Mammary epithelial cell (primary cell): ENCODE measurements around the gene SPOUT1.

ENCODE experiments used
- CTCF ChIP-seq, 2 donors: IDR thresholded peaks in 1 of 2; conservative IDR thresholded peaks in 1 of 2; 2 replicates each; pipeline ENCODE4 v1.5.1; 2011 to 2012; ENCODE audit warnings: inconsistent platforms in 2 of 2, low read length in 2 of 2, mild to moderate bottlenecking in 2 of 2, control low read depth in 1 of 2, low read depth in 1 of 2; ENCODE audit not compliant: insufficient read depth in 1 of 2; ENCODE audit errors: extremely low read depth in 1 of 2
- EZH2 ChIP-seq: IDR thresholded peaks from 2 replicates; pipeline ENCODE4 v1.6.1; 2012; ENCODE audit warnings: low read length, inconsistent platforms, borderline replicate concordance

DNA sequence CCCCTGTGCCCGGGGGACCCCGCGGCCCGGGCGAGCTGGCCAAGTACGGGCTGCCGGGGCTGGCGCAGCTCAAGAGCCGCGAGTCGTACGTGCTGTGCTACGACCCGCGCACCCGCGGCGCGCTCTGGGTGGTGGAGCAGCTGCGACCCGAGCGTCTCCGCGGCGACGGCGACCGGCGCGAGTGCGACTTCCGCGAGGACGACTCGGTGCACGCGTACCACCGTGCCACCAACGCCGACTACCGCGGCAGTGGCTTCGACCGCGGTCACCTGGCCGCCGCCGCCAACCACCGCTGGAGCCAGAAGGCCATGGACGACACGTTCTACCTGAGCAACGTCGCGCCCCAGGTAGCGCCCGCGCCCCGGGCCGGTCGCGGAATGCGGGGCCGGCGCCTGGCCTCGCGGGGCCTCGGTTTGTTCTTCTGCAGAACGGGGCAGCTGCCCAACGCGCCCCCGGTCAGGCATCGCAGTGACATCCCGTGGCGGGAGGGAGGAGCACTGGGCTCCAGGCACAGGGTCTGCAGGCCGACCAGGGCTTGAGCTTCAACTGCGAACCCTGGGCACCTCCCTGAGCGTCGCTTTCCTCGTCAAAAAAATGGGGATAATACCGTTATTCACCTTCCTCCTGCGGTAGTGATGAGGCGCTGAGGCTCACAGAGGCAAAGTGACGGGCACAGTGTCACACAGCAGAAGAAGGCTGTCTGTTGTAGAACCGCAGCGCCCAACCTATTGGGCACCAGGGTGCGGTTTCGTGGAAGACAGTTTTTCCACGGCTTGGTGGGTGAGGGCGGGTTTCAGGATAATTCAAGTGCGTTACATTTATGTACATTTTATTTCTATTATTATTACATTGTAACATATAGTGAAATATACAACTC, 10.5 kb downstream of the SPOUT1 start:
- no peak for TF ChIP-seq CTCF (conservative IDR thresholded peaks at IDR 0.05 in 1 of 2, IDR thresholded peaks at IDR 0.05 in 1 of 2; ENCODE audit: extremely low read depth in 1 of 2, insufficient read depth in 1 of 2, low read depth in 1 of 2, low read length in 2 of 2)
- TF ChIP-seq EZH2: no peak
